Muscle of leg (tissue), 11 donors: ENCODE measurements around the gene ZNF335. TPM values are rescaled to one million over a fixed set of nuclear protein-coding genes. Genes with fewer than 3 reads are reported as not detected.

Source experiments
- DNase-seq: peaks from one replicate; pipeline ENCODE4 v3.0.0; 2013
- H3K27ac ChIP-seq: one replicate; pipeline ENCODE4 v1.5.1; 2013; ENCODE audit warnings: mild to moderate bottlenecking, low read length, control low read depth
- H3K27me3 ChIP-seq: one replicate; pipeline ENCODE4 v1.6.1; 2013; ENCODE audit warnings: low read length; ENCODE audit not compliant: control insufficient read depth, insufficient read depth
- H3K36me3 ChIP-seq: one replicate; pipeline ENCODE4 v1.6.1; 2013; ENCODE audit warnings: low read length; ENCODE audit not compliant: control insufficient read depth, insufficient read depth
- H3K4me1 ChIP-seq: one replicate; pipeline ENCODE4 v1.6.1; 2013; ENCODE audit warnings: low read length; ENCODE audit not compliant: control insufficient read depth, insufficient read depth
- H3K4me3 ChIP-seq: one replicate; pipeline ENCODE4 v1.5.1; 2013; ENCODE audit warnings: low read length, control low read depth
- H3K9me3 ChIP-seq: replicated peaks from 2 replicates; pipeline ENCODE4 v1.6.1; 2013; ENCODE audit warnings: low read depth, low read length; ENCODE audit not compliant: control insufficient read depth
- WGBS: methylation state at CpG from one replicate; pipeline ENCODE4 v1.1.5; 2013; ENCODE audit warnings: missing lambda C conversion rate; ENCODE audit not compliant: insufficient coverage; 5-methylcytosine and 5-hydroxymethylcytosine counted together
- polyA plus RNA-seq, 8 donors: library from polyadenylated mRNA; unstranded; fragments of 120-200 nt; gene quantifications; one replicate each; pipeline versions ENCODE4 v1.2.1 to v1.2.3, GENCODE V29; 2013; ENCODE audit warnings: inconsistent platforms in 1 of 8, low replicate concordance in 1 of 8; ENCODE audit not compliant: insufficient read length in 8 of 8, insufficient read depth in 1 of 8
- total RNA-seq: library from RNA; stranded (reverse); fragments of 120-200 nt; gene quantifications from one replicate; pipeline ENCODE4 v1.2.4, GENCODE V29; 2013

The ZNF335 gene
- total and polyA plus RNA-seq, 9 donors, result 7.8 to 12.4 (median 9.6) TPM

GRCh38 chr20:45899046-45899835, 72.8 kb downstream of the ZNF335 start:
- no peak overlapping the region for H3K27ac ChIP-seq
- H3K4me3 ChIP-seq, result no peak overlapping the region
- no peaks in the 10 kb centered on the region for H3K27me3 ChIP-seq
- H3K4me1 ChIP-seq, result no peaks in the 10 kb centered on the region
- no peak for DNase-seq
- no peaks in the 10 kb centered on the region for H3K9me3 ChIP-seq
- H3K36me3 ChIP-seq, result peaks cover 51% of the 10 kb centered on the region
- 100% methylated on average over 1 of the region's 13 CpGs for WGBS

Other genes starting within 250 kb of the ZNF335 start
- gene SPINT4, start 249.9 kb downstream of the ZNF335 start, total RNA-seq, result not detected
- not detected for gene SPINT4, start 249.9 kb downstream of the ZNF335 start, polyA plus RNA-seq
- gene WFDC3, start 180.3 kb downstream of the ZNF335 start, total RNA-seq, result 0.62 TPM
- 1 to 10 TPM in 4 of 8 donors, under 1 TPM in 4; 0.31 to 2.4 (median 0.92) TPM for gene WFDC3, start 180.3 kb downstream of the ZNF335 start, polyA plus RNA-seq
- gene DNTTIP1, start 180.2 kb downstream of the ZNF335 start, total RNA-seq, result 18.1 TPM
- gene DNTTIP1, start 180.2 kb downstream of the ZNF335 start, polyA plus RNA-seq, result 10 to 100 TPM; 34.7 to 45.1 (median 43.2) TPM
- gene UBE2C, start 159.6 kb downstream of the ZNF335 start, total RNA-seq, result 23.1 TPM
- 10 to 100 TPM; 31.6 to 50.4 (median 44.8) TPM for gene UBE2C, start 159.6 kb downstream of the ZNF335 start, polyA plus RNA-seq
- 3,356 TPM for gene TNNC2, start 144.9 kb downstream of the ZNF335 start, total RNA-seq
- gene TNNC2, start 144.9 kb downstream of the ZNF335 start, polyA plus RNA-seq, result 1,000 to 10,000 TPM; 3,151 to 8,511 (median 6,761) TPM
- 29.5 TPM for gene SNX21, start 138.4 kb downstream of the ZNF335 start, total RNA-seq
- gene SNX21, start 138.4 kb downstream of the ZNF335 start, polyA plus RNA-seq, result 10 to 100 TPM; 20.0 to 25.4 (median 22.1) TPM
- gene ACOT8, start 114.8 kb downstream of the ZNF335 start, total RNA-seq, result 19.7 TPM
- 10 to 100 TPM; 16.8 to 22.5 (median 18.4) TPM for gene ACOT8, start 114.8 kb downstream of the ZNF335 start, polyA plus RNA-seq
- 5.6 TPM for gene ZSWIM3, start 114.6 kb downstream of the ZNF335 start, total RNA-seq
- 1 to 10 TPM; 3.1 to 4.1 (median 3.3) TPM for gene ZSWIM3, start 114.6 kb downstream of the ZNF335 start, polyA plus RNA-seq
- gene ZSWIM1, start 91.0 kb downstream of the ZNF335 start, total RNA-seq, result 5.1 TPM
- 10 to 100 TPM in 4 of 8 donors, 1 to 10 TPM in 4; 8.1 to 12.3 (median 9.8) TPM for gene ZSWIM1, start 91.0 kb downstream of the ZNF335 start, polyA plus RNA-seq
- 5.7 TPM for gene SPATA25, start 84.6 kb downstream of the ZNF335 start, total RNA-seq
- gene SPATA25, start 84.6 kb downstream of the ZNF335 start, polyA plus RNA-seq, result 1 to 10 TPM; 4.1 to 9.3 (median 5.0) TPM
- gene NEURL2, start 81.0 kb downstream of the ZNF335 start, total RNA-seq, result 15.0 TPM
- gene NEURL2, start 81.0 kb downstream of the ZNF335 start, polyA plus RNA-seq, result 10 to 100 TPM; 10.3 to 18.8 (median 16.0) TPM
- 38.9 TPM for gene CTSA, start 80.9 kb downstream of the ZNF335 start, total RNA-seq
- 10 to 100 TPM; 60.7 to 97.4 (median 68.5) TPM for gene CTSA, start 80.9 kb downstream of the ZNF335 start, polyA plus RNA-seq
- 17.9 TPM for gene PLTP, start 60.0 kb downstream of the ZNF335 start, total RNA-seq
- gene PLTP, start 60.0 kb downstream of the ZNF335 start, polyA plus RNA-seq, result 10 to 100 TPM; 13.0 to 39.4 (median 25.5) TPM
- 9.4 TPM for gene PCIF1, start 37.5 kb downstream of the ZNF335 start, total RNA-seq
- 10 to 100 TPM; 23.4 to 31.7 (median 27.9) TPM for gene PCIF1, start 37.5 kb downstream of the ZNF335 start, polyA plus RNA-seq
- 0.13 TPM for gene MMP9, start 36.7 kb upstream of the ZNF335 start, total RNA-seq
- 1 to 10 TPM in 1 of 8 donors, under 1 TPM in 7; 0.13 to 1.1 (median 0.38) TPM for gene MMP9, start 36.7 kb upstream of the ZNF335 start, polyA plus RNA-seq
- gene SLC12A5, start 57.0 kb upstream of the ZNF335 start, total RNA-seq, result 0.13 TPM
- 1 to 10 TPM in 6 of 8 donors, under 1 TPM in 2; 0.87 to 2.3 (median 1.3) TPM for gene SLC12A5, start 57.0 kb upstream of the ZNF335 start, polyA plus RNA-seq
- gene NCOA5, start 117.8 kb upstream of the ZNF335 start, total RNA-seq, result 19.3 TPM
- 10 to 100 TPM; 25.4 to 39.4 (median 31.1) TPM for gene NCOA5, start 117.8 kb upstream of the ZNF335 start, polyA plus RNA-seq
- gene CD40, start 146.1 kb upstream of the ZNF335 start, total RNA-seq, result 6.0 TPM
- gene CD40, start 146.1 kb upstream of the ZNF335 start, polyA plus RNA-seq, result 1 to 10 TPM; 5.2 to 7.5 (median 6.0) TPM